Adipose tissue (tissue), 3 donors: Measurements from ENCODE around the gene RAP1A. TPM values are rescaled to one million over a fixed set of nuclear protein-coding genes. Genes with fewer than 3 reads are reported as not detected.

Source experiments
- H3K27ac ChIP-seq: one replicate; pipeline ENCODE4 v1.5.1; 2013; ENCODE audit warnings: low read depth, low read length
- WGBS, 3 donors: extraction: QIAGEN DNeasy Blood & Tissue Kit; methylation state at CpG; one replicate each; pipeline ENCODE4 v1.1.7; 2013; 5-methylcytosine and 5-hydroxymethylcytosine counted together
- polyA plus RNA-seq, 3 donors: library from polyadenylated mRNA; stranded (reverse); fragments of 200-250 nt; gene quantifications; one replicate each; pipeline ENCODE4 v1.2.3, GENCODE V29; 2013
- donor health status: healthy with polysubstance abuse.
- donor health status: Bipolar disorder and iron deficiency.
- donor health status: healthy.

The RAP1A gene
- 100 to 1,000 TPM in 1 of 3 donors, 10 to 100 TPM in 2; 22.9 to 128 (median 57.1) TPM for polyA plus RNA-seq

DNA sequence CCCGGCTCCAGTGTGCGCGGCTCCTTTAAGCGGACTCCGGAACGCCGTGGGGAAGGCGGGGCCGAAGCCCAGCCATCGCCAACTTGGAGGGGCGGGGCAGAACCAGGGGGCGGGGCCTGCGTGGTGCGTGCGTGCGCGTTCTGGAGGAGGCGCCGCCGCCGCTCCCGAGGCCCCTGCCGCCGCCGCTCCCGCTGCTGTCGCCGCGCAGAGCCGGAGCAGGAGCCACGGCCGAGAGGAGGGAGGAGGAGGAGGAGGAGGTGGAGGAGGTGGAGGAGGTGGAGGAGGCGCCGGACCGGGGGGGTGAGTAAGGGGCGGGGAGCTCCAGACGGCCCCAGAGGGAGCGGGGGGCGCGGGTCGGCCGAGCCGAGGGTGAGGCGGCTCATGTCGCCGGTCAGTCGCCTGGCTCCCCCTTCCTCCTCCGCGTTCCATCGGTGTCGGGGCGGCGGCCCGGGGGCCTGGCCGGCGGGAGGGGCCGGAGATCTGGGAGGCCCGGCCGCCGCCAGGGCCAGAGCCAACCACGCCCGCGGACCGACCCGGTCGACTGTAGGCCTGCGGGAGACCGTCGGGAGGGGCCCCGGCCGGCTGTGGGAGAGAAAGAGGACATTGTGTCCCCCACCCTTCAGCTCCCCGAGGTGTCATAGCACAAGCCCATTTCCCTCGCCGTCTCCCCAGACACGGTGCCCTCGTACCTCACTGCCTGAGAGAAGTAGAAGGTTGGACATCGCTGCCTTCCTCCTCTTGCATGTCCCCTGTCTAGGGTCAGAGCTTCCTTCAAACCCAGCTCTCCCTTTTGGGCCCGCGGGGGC, at the start of gene RAP1A:
Gene RAP1A, plus strand, starts transcription at position 155 of the 806 bp plus-strand sequence. CDS start 71,572 bp downstream, outside the sequence.
- WGBS, 3 donors = 0 to 1% (median 0%) methylated on average over 44 to 79 of the region's 79 CpGs
- H3K27ac ChIP-seq = peak within 1 kb of the TSS; percentile 98

DNA sequence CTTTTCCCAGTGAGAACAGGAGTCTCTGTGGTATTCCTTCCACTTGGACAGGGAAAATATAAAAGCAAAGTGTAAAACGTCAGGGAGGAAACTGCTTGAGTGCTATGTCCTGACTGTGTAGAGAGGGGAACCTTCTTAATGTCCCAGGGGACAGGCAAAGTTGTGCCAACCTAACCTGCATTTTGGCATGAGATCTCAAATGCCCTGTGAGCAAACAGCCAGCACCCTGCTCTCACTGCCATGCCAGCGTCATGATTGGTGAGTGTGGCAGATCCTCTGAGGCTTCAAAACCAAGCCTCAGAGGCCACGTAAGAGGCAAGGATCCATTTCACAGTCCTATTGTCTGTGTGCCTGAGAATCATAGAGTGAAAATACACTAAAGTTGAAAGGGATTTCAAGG, 49.7 kb upstream of the RAP1A start:
- 60 to 79% (median 78%) methylated on average over 3 of the region's 3 CpGs for WGBS, 3 donors
- H3K27ac ChIP-seq = no peak overlapping the region

DNA sequence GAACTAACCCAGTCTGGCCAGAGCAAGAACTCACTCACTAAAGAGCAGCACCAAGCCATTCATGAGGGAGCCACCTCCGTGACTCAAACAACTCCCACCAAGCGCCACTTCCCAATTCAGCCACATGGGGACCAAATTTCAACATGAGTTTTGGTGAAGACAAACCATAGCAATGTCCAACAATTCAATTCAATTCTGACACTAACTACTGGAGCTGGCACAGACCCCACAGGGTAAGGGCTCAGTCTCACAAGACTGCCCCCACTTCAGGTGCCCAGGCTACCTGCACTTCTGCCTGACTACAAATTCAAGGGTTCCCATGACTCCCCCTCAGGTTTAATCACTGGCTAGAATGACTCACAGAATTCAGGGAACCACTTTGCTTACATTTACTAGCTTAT, 48.8 kb upstream of the RAP1A start:
- 66 to 94% (median 80%) methylated on average over 2 of the region's 2 CpGs for WGBS, 3 donors
- no peak overlapping the region for H3K27ac ChIP-seq

DNA sequence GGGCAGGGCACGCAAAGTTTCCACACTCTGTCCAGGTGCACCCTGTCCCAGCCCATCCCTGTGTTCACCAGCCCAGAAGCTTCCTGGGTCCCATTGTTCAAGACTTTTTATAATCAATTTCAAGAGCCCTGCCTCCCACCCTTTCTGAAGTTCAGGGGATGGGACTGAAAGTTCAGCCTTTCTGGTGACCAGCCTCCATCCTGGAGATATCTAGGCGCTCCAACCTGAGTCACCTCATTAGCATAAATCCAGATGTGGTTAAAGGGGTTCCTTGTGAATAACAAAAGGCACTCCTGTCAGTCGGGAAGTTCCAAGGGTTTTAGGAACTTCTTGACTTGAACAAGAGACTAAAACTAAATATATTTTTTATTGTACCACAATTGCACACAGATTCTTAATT, 48.4 kb upstream of the RAP1A start:
- WGBS, 3 donors = 85 to 95% (median 93%) methylated on average over 3 of the region's 3 CpGs
- no peak overlapping the region for H3K27ac ChIP-seq

DNA sequence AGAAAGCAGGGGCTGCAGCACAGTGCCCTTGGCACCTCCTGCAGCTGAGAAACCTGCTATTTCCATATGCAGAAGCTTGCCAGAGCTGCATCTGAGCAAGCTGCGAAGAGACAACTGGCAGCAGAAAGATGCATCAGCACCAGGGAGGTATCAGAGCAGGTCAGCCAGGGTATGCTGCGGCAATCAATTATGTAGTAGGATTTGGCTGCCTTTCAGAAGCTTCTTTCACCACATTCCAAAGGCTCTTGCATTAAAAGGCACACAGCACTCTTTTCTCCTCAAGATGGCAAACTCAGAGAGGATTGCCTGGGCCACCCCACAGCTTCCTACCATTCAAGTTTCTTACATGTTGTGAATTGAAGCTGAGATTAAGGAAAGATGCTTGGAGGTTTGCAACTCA, 47.6 kb upstream of the RAP1A start:
- no peak overlapping the region for H3K27ac ChIP-seq
- whole genome bisulfite sequencing, 3 donors = 34 to 51% (median 48%) methylated on average over 2 of the region's 2 CpGs

- no peak overlapping the region for H3K27ac ChIP-seq
- 20 to 83% (median 77%) methylated on average over 7 of the region's 7 CpGs for WGBS, 3 donors
Observed at GRCh38 chr1:111576547-111576946, 43.0 kb upstream of the RAP1A start.

GRCh38 chr1:111577814-111578213, 41.8 kb upstream of the RAP1A start:
- H3K27ac ChIP-seq = no peak overlapping the region
- 93 to 95% (median 94%) methylated on average over 2 of the region's 2 CpGs for WGBS, 3 donors

GRCh38 chr1:111581166-111581565, 38.4 kb upstream of the RAP1A start:
- WGBS, 3 donors = 71 to 80% (median 80%) methylated on average over 2 of the region's 2 CpGs
- H3K27ac ChIP-seq = no peak overlapping the region

GRCh38 chr1:111582016-111582415, 37.6 kb upstream of the RAP1A start:
- 80 to 88% (median 86%) methylated on average over 1 of the region's 1 CpG for WGBS, 3 donors
- H3K27ac ChIP-seq = no peak overlapping the region

DNA sequence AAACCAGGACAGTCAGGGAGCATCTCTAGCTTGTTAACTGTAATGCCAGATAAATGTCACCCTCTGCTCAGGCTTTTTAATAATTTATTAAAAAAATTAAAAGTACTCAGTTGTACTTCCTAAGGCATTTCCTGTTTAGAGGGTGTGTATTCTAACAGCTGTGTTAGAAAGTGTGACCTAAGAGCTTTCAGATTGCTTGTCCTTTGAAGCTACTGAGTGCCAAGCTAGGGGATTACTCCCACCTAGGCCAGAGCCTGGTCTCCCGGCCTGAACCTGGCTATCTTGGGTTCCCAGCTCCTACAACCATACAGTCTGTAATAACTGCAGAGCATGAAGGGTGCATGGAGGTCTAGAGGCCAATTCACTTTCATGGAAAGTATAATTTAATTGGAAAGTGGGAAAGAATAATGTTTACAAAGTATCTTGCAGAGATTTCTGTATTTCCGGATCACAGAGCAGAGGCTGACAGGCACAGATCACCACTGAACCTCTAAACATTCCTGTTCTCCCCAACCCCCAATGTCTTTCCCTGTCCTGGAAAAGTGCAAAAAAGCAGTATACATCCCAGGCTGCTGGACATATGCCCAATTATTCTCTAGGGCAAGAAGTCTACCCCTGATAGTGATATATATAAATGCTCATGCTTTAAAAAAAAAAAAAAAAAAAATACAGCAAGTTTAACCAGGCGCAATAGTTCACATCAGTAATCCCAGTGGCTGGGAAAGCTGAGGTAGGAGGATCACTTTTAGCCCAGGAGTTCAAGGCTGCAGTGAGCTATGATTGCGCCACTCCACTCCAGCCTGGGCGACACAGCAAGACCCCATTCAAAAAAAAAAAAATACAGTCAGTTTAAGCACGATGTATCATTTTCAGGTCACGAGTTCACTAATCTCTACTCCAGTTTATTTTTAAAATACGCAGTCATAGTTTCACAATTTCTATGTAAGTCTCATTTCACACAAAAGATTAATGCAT, 36.7 kb upstream of the RAP1A start:
- no peak overlapping the region for H3K27ac ChIP-seq
- WGBS, 3 donors = 73 to 76% (median 75%) methylated on average over 8 of the region's 8 CpGs

GRCh38 chr1:111585447-111586086, 34.0 kb upstream of the RAP1A start:
- H3K27ac ChIP-seq = no peak overlapping the region
- 54 to 72% (median 58%) methylated on average over 1 of the region's 1 CpG for WGBS, 3 donors

DNA sequence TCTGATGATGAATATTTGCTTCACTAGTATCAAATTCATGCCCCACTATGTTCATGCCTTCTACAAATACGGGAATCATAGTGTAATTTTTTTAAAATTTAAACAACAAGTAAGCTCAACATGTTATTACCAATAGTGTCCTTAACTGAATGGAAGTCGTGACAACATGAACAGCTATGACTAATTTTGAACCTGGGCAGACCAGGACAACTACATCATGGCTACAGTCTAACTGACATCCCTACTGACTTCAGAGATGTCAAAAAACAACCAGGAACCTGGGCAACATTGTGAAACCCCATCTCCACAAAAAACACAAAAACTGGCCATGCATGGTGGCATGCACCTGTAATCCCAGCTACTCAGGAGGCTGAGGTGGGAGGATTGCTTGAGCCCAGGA, 33.5 kb upstream of the RAP1A start:
- H3K27ac ChIP-seq = no peak overlapping the region
- WGBS, 3 donors = 91 to 93% (median 92%) methylated on average over 2 of the region's 2 CpGs

DNA sequence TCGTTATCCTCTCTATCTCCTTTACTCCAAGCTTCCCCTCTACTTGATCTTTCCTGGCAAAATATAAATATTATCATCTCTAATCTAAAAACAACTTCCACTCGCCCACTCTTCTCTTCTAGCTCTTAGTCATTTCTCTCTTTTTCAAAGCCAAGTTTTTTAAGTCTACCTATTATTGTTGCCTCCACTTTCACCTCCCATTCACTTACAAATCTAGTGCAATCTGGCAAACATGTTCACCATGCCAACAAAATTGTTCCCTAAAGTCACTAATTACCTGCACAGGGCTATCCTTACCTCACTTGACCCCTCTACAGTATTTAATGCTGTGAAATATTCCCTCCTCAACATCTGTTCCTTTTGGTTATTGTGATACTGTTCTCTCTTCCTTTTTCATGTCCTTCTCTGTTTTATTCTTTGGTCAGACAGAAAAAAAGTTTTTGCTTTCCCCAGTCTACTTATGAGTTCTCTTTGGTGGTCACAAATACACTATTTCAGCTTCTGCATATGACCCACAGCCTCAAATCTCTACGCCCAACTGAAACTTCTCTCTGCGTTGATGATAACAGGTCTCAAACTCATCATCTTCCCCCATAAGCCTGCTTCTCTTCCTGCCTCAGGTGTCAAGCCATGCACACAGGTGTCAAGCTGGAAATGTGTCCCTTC, 31.9 kb upstream of the RAP1A start:
- 60 to 78% (median 76%) methylated on average over 4 of the region's 4 CpGs for WGBS, 3 donors
- no peak overlapping the region for H3K27ac ChIP-seq

DNA sequence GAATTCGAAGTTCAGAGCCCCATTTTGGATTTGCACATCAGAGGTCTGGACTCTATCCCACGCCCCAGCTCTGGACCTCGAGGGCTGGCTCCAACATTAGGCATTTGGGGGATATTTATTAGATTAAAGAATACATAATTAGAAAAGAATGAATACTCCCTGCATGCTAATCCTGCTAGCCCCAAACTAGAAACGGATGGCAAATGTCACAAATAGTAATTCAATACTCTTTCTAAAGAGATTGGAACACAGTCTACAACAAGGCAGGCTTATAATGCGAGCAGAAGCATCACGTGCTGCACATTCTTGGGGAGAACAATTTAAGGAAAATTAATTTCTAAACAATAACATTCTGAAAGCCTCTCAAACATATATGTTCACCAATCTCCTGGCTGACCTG, 27.7 kb upstream of the RAP1A start:
- H3K27ac ChIP-seq = no peak overlapping the region
- 47 to 73% (median 59%) methylated on average over 6 of the region's 6 CpGs for WGBS, 3 donors

DNA sequence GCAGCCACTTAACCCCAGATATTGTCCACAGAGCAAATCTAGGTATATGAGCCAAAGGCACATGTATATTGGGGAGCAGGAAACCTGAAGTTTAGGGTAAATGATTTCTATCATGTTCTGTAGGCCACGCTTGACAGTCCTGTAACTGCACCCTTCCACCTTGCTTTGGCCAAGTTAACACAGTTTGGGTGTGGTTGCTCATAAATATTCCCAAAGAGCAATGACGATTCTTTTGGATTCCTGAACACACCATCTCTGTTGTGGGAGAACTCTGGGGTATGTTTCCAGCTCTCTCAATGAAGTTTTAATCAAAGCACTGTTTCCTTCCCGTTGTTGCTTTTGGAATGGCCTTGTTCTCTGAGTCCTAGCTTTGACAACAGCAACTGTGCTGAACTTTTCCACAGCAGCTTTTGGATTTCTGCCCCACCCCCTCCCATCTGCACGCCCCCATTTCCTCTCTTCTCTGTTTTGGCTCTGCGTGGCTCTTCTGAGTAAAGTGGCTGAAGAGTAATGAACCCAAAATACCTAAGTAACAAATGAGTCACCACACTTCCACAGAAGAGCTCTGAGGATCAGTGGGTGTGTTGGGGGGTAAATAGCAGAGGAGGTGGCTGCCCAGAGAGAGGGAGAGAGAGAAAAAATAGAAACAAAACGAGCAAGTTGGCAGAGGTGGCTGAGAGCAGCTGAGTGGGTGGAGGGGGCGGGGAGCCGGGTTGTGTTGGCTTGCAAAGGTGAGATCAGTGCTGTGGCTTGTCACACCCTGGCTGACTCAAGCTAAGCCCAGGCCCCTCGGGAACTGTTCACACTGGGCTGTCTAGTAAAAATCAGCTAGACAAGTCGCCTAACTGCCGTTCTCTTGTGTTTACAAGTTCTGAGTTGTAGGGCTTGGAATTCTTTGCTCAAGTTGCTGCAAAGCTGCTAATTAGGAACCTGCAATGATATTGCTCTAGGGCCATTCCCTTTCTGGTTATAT, 26.9 kb upstream of the RAP1A start:
- 12 to 20% (median 13%) methylated on average over 11 of the region's 11 CpGs for WGBS, 3 donors

GRCh38 chr1:111593403-111594305, 25.9 kb upstream of the RAP1A start:
- WGBS, 3 donors = 37 to 68% (median 39%) methylated on average over 5 of the region's 5 CpGs

More for the DNA sequence above, 26.9 kb upstream of the RAP1A start:
- H3K27ac ChIP-seq = no peak overlapping the region

More at GRCh38 chr1:111593403-111594305, 25.9 kb upstream of the RAP1A start:
- H3K27ac ChIP-seq = no peak overlapping the region
